Mesendoderm (in vitro differentiated cells): Measurements from ENCODE around the gene USP17L18.
"Not testable (repeated sequence)": the region's sequence is repeated elsewhere in the genome, so short reads cannot be mapped to it uniquely, and the experiment has no call there.

Experiments used
- DNase-seq: peaks from one replicate; pipeline ENCODE4 v3.0.0; 2013
- H2AK5ac ChIP-seq: 2 replicates; pipeline ENCODE4 v1.6.1; 2013; ENCODE audit warnings: low read length, inconsistent platforms
- H2BK120ac ChIP-seq: 2 replicates; pipeline ENCODE4 v1.6.1; 2013; ENCODE audit warnings: low read depth, mild to moderate bottlenecking, low read length, moderate library complexity, mixed read lengths
- H2BK15ac ChIP-seq: replicated peaks from 2 replicates; pipeline ENCODE4 v1.6.1; 2013; ENCODE audit warnings: low read depth, mild to moderate bottlenecking, moderate library complexity
- H2BK5ac ChIP-seq: 2 replicates; pipeline ENCODE4 v1.6.1; 2013; ENCODE audit warnings: low read length, inconsistent platforms
- H3K18ac ChIP-seq: 2 replicates; pipeline ENCODE4 v1.6.1; 2013; ENCODE audit warnings: mild to moderate bottlenecking, low read length, mixed read lengths
- H3K23ac ChIP-seq: one replicate; pipeline ENCODE4 v1.6.1; 2013; ENCODE audit warnings: low read length
- H3K27ac ChIP-seq: 2 replicates; pipeline ENCODE4 v1.5.1; 2013; ENCODE audit warnings: low read depth, mild to moderate bottlenecking, inconsistent platforms, low read length, moderate library complexity
- H3K27me3 ChIP-seq: 2 replicates; pipeline ENCODE4 v1.6.1; 2013; ENCODE audit warnings: low read length, control low read depth, mild to moderate bottlenecking, inconsistent platforms; ENCODE audit not compliant: insufficient read depth, poor library complexity
- H3K36me3 ChIP-seq: 2 replicates; pipeline ENCODE4 v1.6.1; 2013; ENCODE audit warnings: low read length, inconsistent platforms; ENCODE audit not compliant: control insufficient read depth, insufficient read depth
- H3K4ac ChIP-seq: one replicate; pipeline ENCODE4 v1.6.1; 2013; ENCODE audit warnings: low read depth, mild to moderate bottlenecking, low read length, moderate library complexity
- H3K4me1 ChIP-seq: 2 replicates; pipeline ENCODE4 v1.6.1; 2013; ENCODE audit warnings: low read depth, low read length, inconsistent platforms; ENCODE audit not compliant: control insufficient read depth
- H3K4me2 ChIP-seq: 2 replicates; pipeline ENCODE4 v1.6.1; 2013; ENCODE audit warnings: low read length
- H3K4me3 ChIP-seq: 2 replicates; pipeline ENCODE4 v1.5.1; 2013; ENCODE audit warnings: mild to moderate bottlenecking, low read length
- H3K56ac ChIP-seq: one replicate; pipeline ENCODE4 v1.6.1; 2013; ENCODE audit warnings: low read length
- H3K79me1 ChIP-seq: 2 replicates; pipeline ENCODE4 v1.6.1; 2013; ENCODE audit warnings: low read length, inconsistent platforms
- H3K79me2 ChIP-seq: 2 replicates; pipeline ENCODE4 v1.6.1; 2013; ENCODE audit warnings: mild to moderate bottlenecking, low read length; ENCODE audit not compliant: control insufficient read depth, insufficient read depth
- H3K9ac ChIP-seq: 2 replicates; pipeline ENCODE4 v1.6.1; 2013; ENCODE audit warnings: low read length, inconsistent platforms
- H4K5ac ChIP-seq: one replicate; pipeline ENCODE4 v1.6.1; 2013; ENCODE audit warnings: low read length
- H4K8ac ChIP-seq: one replicate; pipeline ENCODE4 v1.6.1; 2013; ENCODE audit warnings: low read depth, mild to moderate bottlenecking, control low read depth, low read length, moderate library complexity
- WGBS: extraction: QIAGEN DNeasy Blood & Tissue Kit; methylation state at CpG from one replicate; pipeline ENCODE4 v1.1.7; 2013; ENCODE audit warnings: low lambda C conversion rate, missing lambda C conversion rate; ENCODE audit not compliant: insufficient coverage; ENCODE audit errors: extremely low coverage; 5-methylcytosine and 5-hydroxymethylcytosine counted together

Gene USP17L18

GRCh38 chr4:9257824-9258223 lies 9.4 kb downstream of the USP17L18 start, which contains the start of gene USP17L20:
Gene USP17L20, plus strand, starts transcription at chr4:9258124. Its CDS starts 0 bp downstream, at chr4:9258124.
- not testable (repeated sequence) for H3K18ac ChIP-seq, H2AK5ac ChIP-seq, H4K5ac ChIP-seq, H2BK5ac ChIP-seq, DNase-seq, H3K4me2 ChIP-seq, H3K36me3 ChIP-seq, H3K4me1 ChIP-seq, H3K27me3 ChIP-seq, H3K56ac ChIP-seq, H4K8ac ChIP-seq, H3K27ac ChIP-seq, H2BK15ac ChIP-seq, H3K4ac ChIP-seq, H3K79me1 ChIP-seq, H3K79me2 ChIP-seq, H3K9ac ChIP-seq, H3K4me3 ChIP-seq, H2BK120ac ChIP-seq, H3K23ac ChIP-seq
- no CpG with 5 or more reads among the region's 15 CpGs for WGBS

DNA sequence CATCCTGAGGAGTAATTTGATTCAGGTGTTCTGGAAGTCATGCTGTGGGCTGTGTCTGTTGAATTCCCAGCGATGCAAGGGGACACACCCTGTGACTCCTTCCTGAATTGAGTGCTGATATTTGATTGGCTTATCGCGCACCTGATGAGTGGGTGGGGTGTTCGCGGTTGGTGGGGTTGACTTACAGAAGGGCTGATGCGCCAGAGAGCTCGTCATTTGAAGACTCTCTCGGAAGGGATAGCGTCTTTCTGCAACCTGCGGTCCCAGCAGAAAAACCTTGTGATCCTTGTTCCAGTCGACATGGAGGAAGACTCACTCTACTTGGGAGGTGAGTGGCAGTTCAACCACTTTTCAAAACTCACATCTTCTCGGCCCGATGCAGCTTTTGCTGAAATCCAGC lies 14.1 kb downstream of the USP17L18 start, which contains the start of gene USP17L21:
Gene USP17L21 (plus strand): TSS at position 301 of the 400 bp plus-strand sequence. CDS start 0 bp downstream, at position 301.
- H3K27me3 ChIP-seq, result not testable (repeated sequence)
- WGBS, result no CpG with 5 or more reads among the region's 13 CpGs

DNA sequence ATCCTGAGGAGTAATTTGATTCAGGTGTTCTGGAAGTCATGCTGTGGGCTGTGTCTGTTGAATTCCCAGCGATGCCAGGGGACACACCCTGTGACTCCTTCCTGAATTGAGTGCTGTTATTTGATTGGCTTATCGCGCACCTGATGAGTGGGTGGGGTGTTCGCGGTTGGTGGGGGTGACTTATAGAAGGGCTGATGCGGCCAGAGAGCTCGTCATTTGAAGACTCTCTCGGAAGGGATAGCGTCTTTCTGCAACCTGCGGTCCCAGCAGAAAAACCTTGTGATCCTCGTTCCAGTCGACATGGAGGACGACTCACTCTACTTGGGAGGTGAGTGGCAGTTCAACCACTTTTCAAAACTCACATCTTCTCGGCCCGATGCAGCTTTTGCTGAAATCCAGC lies 18.9 kb downstream of the USP17L18 start, which contains the start of gene USP17L22:
Gene USP17L22 (plus strand): TSS at position 301 of the 400 bp plus-strand sequence. CDS start 0 bp downstream, at position 301.
- not testable (repeated sequence) for H3K79me1 ChIP-seq, H3K23ac ChIP-seq, H3K4me2 ChIP-seq, H3K56ac ChIP-seq, H4K8ac ChIP-seq, H2BK5ac ChIP-seq, DNase-seq, H2AK5ac ChIP-seq, H3K4me1 ChIP-seq, H3K27ac ChIP-seq, H3K79me2 ChIP-seq, H3K9ac ChIP-seq, H4K5ac ChIP-seq, H2BK120ac ChIP-seq, H3K4me3 ChIP-seq, H3K36me3 ChIP-seq, H3K18ac ChIP-seq, H3K4ac ChIP-seq, H2BK15ac ChIP-seq, H3K27me3 ChIP-seq
- no CpG with 5 or more reads among the region's 15 CpGs for WGBS

More for the DNA sequence above, 14.1 kb downstream of the USP17L18 start, which contains the start of gene USP17L21:
- H2AK5ac ChIP-seq, H3K23ac ChIP-seq, H2BK120ac ChIP-seq, H2BK5ac ChIP-seq, H3K56ac ChIP-seq, H3K27ac ChIP-seq, H3K79me1 ChIP-seq, DNase-seq, H3K36me3 ChIP-seq, H2BK15ac ChIP-seq, H3K9ac ChIP-seq, H3K4ac ChIP-seq, H3K4me2 ChIP-seq, H3K79me2 ChIP-seq, H3K4me1 ChIP-seq, H4K5ac ChIP-seq, H3K4me3 ChIP-seq, H4K8ac ChIP-seq, H3K18ac ChIP-seq: not testable (repeated sequence)

- H3K56ac ChIP-seq, H3K4ac ChIP-seq, H3K9ac ChIP-seq, H3K27me3 ChIP-seq, H2BK120ac ChIP-seq, DNase-seq, H3K27ac ChIP-seq, H3K4me3 ChIP-seq, H2BK5ac ChIP-seq, H4K8ac ChIP-seq, H3K23ac ChIP-seq, H3K36me3 ChIP-seq, H3K18ac ChIP-seq, H3K79me2 ChIP-seq, H3K4me1 ChIP-seq, H4K5ac ChIP-seq, H3K79me1 ChIP-seq, H2BK15ac ChIP-seq, H2AK5ac ChIP-seq, H3K4me2 ChIP-seq: not testable (repeated sequence)
- 100% methylated on average over 3 of the region's 10 CpGs for WGBS
These were observed 23.3 kb downstream of the USP17L18 start for GRCh38 chr4:9271719-9272118.
